NCI-H1092 treated with DMSO at 0.1 percent for 48 hours (cell line): ENCODE data around the gene CAPN5.
A peak's percentile ranks its signal among the peaks of the same experiment; 100 is the strongest.
"Not testable (repeated sequence)": the region's sequence is repeated elsewhere in the genome, so short reads cannot be mapped to it uniquely, and the experiment has no call there.

Experiments used
- DNase-seq: peaks from one replicate; lab custom pipeline; 2025; lab: John Stamatoyannopoulos, UW

The CAPN5 gene

DNA sequence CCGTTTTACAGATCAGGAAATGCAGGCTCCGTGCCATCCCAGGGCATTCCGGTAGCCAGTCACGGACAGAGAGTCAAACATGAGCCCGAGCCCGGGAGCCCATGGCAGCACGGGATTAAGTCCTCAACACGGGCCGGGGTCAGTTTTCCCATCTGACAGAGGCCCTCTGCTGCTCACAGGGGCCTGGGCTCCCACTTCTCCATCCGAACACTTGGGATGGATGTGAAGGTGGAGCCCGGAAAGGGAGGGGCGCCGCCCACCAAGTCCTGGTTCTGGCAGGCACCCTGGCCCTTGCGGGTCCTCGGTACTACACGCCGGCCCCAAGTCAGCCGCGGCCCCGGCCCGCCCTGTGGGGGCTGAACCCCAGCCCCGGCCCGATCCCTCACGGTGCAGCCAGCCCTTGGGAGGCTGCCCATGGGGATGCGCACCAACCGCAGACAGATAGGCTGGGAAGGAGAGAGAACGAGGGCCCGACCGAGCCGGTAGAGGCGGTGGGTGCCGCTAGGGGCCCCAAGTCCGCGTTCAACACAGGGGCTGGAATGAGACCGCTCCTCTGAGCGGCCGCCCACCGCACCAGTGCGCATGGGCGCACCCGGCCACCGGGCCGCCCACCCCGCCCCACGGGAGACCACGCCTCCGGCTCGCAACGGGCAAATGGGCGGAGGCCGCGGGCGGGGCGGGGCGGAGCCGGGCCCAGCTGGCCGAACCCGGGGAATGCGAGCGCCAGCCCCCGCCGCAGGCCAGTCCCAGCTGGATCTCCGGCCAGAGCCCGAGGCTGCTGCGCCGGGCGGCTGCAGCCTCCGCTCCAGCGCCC, at the start of gene CAPN5:
Gene CAPN5, plus strand, starts transcription at position 743 of the 814 bp plus-strand sequence. CDS start 17,916 bp downstream, outside the sequence.
- peak; percentile 89 for DNase-seq

DNA sequence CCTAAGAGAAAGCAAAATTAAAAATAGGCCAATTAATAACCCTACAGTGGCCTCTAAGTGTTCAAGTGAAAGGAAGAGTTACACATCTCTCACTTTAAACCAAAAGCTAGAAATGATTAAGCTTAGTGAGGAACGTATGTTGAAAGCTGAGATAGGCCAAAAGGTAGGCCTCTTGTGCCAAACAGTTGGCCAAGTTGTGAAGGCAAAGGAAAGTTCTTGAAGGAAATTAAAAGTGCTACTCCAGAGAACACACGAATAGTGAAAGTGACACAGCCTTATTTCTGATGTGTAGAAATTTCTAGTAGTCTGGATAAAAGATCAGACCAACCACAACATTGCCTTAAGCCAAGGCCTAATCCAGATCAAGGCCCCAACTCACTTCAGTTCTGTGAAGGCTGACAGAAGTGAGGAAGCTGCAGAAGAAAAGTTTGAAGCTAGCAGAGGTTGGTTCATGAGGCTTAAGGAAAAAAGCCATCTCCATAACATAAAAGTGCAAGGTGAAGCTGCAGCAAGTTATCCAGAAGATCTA, 48.3 kb upstream of the CAPN5 start:
- DNase-seq, result not testable (repeated sequence)

- no peak for DNase-seq
Observed at GRCh38 chr11:77019976-77020595, 46.7 kb upstream of the CAPN5 start.

GRCh38 chr11:77020734-77021133, 46.0 kb upstream of the CAPN5 start:
- no peak for DNase-seq

- no peak for DNase-seq
Observed at GRCh38 chr11:77024745-77025144, 42.0 kb upstream of the CAPN5 start.

DNA sequence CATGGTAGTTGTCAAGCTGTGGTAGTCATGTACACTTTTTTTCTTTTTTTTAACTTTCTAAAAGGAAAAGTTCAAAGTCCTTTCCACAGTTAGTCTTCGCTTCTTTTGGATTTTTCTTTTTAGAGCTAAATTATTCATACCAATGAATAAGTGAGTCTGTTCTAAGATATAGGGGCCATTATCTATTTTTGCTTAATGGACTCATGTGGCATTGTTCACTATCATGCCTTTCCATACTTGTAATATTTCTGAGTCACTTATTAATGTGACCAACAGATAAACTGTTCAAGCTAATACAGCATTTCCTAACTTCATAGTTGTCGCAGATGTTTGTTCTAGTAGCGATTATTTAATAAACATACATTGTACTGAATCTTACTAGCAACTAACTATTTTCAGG, 40.5 kb upstream of the CAPN5 start:
- DNase-seq, result no peak

- DNase-seq, result peak; percentile 5
Observed at GRCh38 chr11:77026743-77027142, 40.0 kb upstream of the CAPN5 start.

- DNase-seq, result no peak
Observed at GRCh38 chr11:77027275-77027674, 39.5 kb upstream of the CAPN5 start.

DNA sequence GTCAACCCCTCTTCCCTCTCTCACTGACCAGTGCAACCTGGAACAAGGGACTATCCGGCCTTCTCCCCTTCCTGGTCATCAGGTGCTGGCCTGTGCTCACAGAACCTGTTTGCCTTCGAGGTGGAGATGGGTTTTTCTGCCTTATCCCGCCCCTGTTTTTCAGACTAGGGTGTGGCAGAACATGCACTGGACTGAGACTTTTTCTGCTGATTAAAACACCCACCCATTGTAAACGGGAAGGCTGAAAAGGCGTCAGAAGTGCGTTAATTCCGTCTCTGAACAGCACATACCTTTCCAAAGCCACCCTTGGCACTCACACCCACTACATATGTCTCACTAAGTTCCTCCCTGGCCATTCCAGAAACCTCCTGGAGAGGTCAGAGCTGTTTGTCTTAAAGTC, 36.9 kb upstream of the CAPN5 start:
- DNase-seq, result no peak

GRCh38 chr11:77030834-77031414, 35.8 kb upstream of the CAPN5 start:
- no peak for DNase-seq

GRCh38 chr11:77031599-77031998, 35.2 kb upstream of the CAPN5 start:
- DNase-seq, result no peak

- DNase-seq, result no peak
Observed at GRCh38 chr11:77035039-77035438, 31.7 kb upstream of the CAPN5 start.

DNA sequence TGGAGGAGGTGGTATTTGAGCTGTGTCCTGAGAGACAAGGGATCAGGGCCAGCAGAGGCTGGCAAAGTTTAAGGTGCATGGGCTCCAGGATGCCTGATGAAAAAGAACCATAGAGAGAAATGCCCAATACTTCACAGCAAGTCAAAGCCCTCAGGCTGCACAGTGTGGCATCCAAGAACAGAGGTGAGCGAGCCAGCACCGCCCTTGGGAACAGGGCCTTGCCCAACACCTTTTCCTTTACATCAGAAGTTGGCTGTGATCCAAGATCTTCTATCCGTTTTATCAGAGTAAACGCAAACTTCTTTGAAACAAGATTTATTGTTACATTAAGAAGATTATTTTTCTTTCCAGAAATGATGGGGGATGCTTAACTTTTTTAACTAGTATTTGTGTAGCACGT, 31.2 kb upstream of the CAPN5 start:
- no peak for DNase-seq

DNA sequence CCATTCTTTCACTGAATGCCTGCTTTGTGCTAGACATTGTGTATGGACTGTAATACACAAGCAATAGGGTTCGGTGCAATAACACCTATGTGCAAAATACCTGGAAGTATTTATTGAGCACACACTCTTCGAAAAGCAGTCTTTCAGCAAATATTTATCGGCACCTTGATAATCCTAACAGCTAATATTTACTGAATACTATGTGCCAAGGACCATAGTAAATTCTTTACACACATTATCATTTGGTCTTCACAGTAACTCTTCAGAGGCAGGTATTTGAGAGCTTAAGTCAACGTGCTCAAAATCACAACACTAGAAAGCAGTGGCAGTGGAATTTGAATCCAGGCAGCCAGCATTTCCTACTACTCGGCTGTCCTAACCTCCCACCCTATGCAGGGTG, 30.4 kb upstream of the CAPN5 start:
- DNase-seq, result no peak

- no peak for DNase-seq
Observed at GRCh38 chr11:77037057-77037456, 29.7 kb upstream of the CAPN5 start.

DNA sequence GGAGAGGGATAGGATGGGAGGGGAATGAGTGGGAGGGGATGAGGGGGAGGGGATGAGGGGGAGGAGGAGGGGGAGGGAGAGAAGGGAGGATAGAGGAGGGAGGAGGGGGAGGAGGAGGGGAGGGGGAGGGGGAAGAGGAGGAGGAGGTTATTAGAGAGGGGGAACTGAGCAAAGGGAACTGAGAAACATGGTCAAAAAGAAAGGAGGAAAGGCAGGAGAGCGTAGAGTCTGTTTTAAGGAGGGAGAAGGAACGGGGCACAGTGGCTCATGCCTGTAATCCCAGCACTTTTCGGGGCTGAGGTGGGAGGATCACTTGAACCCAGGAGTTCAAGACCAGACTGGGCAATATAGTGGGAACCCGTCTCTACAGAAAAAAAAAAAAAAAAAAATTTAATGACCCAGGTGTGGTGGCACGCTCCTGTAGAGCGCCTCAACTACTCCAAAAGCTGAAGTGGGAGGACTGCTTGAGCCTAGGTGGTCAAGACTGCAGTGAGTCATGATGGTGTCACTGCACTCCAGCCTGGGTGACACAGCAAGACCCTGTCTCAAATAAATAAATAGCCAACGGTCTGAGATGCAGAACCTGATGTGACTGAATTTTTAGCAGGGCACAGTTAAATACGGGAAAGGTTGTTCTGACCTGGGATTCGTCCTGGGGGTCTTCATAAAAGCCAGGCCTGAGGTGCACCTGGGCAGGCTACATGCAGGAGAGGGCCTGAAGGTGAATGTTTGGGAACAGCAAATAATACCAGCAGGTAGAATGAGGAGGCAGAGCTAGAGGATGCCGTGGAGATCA, 28.5 kb upstream of the CAPN5 start:
- no peak for DNase-seq

DNA sequence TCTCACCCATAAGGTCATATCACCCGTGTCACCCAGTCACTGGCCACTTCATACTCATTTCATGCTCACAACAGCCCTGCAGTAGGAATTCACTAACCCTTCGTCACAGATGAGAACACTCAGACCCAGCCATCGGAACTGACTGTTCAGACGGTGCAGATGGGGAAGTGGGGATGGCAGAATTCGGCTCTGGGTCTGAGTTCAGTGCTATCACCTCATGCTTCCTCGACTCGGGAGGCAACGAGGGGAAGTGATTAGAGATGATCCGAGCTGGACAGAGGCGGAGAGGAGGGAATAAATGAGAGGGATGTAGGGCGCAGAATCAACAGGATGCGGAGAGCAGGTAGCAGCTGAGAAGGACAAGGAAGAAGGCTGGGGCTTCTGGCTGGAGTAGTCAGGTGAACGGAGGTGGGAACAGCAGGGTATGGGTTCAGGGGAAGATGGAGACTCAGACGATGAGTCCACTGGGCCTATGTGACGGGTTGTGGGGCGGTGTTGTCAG, 27.9 kb upstream of the CAPN5 start:
- no peak for DNase-seq

DNA sequence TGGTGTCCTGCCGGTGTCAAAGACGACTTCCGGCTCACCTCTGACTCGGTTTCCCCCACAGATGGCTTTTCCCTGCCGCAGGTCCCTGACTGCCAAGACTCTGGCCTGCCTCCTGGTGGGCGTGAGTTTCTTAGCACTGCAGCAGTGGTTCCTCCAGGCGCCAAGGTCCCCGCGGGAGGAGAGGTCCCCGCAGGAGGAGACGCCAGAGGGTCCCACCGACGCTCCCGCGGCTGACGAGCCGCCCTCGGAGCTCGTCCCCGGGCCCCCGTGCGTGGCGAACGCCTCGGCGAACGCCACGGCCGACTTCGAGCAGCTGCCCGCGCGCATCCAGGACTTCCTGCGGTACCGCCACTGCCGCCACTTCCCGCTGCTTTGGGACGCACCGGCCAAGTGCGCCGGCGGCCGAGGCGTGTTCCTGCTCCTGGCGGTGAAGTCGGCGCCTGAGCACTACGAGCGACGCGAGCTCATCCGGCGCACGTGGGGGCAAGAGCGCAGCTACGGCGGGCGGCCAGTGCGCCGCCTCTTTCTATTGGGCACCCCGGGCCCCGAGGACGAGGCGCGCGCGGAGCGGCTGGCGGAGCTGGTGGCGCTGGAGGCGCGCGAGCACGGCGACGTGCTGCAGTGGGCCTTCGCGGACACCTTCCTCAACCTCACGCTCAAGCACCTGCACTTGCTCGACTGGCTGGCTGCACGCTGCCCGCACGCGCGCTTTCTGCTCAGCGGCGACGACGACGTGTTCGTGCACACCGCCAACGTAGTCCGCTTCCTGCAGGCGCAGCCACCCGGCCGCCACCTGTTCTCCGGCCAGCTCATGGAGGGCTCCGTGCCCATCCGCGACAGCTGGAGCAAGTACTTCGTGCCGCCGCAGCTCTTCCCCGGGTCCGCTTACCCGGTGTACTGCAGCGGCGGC, 27.0 kb upstream of the CAPN5 start:
- peak; percentile 69 for DNase-seq

DNA sequence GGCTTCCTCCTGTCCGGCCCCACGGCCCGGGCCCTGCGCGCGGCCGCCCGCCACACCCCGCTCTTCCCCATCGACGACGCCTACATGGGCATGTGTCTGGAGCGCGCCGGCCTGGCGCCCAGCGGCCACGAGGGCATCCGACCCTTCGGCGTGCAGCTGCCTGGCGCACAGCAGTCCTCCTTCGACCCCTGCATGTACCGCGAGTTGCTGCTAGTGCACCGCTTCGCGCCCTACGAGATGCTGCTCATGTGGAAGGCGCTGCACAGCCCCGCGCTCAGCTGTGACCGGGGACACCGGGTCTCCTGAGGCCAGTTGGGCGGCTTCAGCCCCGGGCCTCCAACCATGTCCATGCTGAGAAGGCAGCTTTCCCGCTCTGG, 26.4 kb upstream of the CAPN5 start:
- DNase-seq, result no peak

- no peak for DNase-seq
Observed at GRCh38 chr11:77040889-77041288, 25.9 kb upstream of the CAPN5 start.
